VCaP (cell line): ENCODE measurements around the gene CSRP1.

Source experiments
- H3K27ac ChIP-seq: fragments of 450-650 bp; 2 replicates; pipeline ENCODE4 v1.5.1; 2017
- CTCF ChIP-seq: fragments of 450-650 bp; conservative IDR thresholded peaks from 2 replicates; pipeline ENCODE4 v1.5.1; 2017; ENCODE audit warnings: mild to moderate bottlenecking, moderate library complexity

The CSRP1 gene

GRCh38 chr1:201506557-201507359 lies at the start of gene CSRP1:
Gene CSRP1, minus strand, starts transcription at chr1:201507123. Its CDS starts 10,820 bp downstream, at chr1:201496303.
- TF ChIP-seq CTCF: no peak; the same call in 1 of the 2 replicates
- peak within 1 kb of the TSS; percentile 88 for H3K27ac ChIP-seq

- no peak overlapping the region for H3K27ac ChIP-seq
- TF ChIP-seq CTCF: no peak
Measured at GRCh38 chr1:201555593-201555945, 48.6 kb upstream of the CSRP1 start.

- no peak overlapping the region for H3K27ac ChIP-seq
- TF ChIP-seq CTCF: no peak
Measured at GRCh38 chr1:201554789-201555592, 48.1 kb upstream of the CSRP1 start.

GRCh38 chr1:201554190-201554600 lies 47.3 kb upstream of the CSRP1 start:
- TF ChIP-seq CTCF: no peak
- H3K27ac ChIP-seq: no peak overlapping the region

GRCh38 chr1:201553496-201554189 lies 46.7 kb upstream of the CSRP1 start:
- TF ChIP-seq CTCF: no peak
- H3K27ac ChIP-seq: no peak overlapping the region

DNA sequence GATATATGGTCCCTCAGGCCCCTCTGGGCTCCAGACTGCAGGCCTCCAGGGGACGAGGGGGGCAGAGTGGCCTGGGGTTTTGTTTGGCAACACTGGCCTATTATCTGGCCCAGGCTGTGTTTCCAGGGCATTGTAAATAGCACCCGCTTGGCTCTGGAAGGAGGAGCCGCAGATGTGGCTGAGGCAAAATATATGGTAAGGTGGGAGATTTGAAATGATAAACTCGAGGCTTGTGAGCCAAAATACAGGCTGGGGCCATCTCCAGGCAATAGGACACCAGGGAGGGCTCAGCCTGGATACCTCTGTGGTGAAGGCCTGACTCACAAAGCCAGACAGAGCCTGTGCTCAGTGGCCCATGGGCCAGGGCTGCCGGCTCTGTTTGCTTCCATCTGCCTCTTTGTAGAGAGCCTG lies 46.0 kb upstream of the CSRP1 start:
- H3K27ac ChIP-seq: no peak overlapping the region
- no peak for TF ChIP-seq CTCF
